SIG-M5 (cell line): ENCODE data around the gene EZH1.

Source experiments
- DNase-seq: peaks from one replicate; lab custom pipeline; 2025; lab: John Stamatoyannopoulos, UW

The EZH1 gene

GRCh38 chr17:42709561-42709960 is 35.3 kb downstream of the EZH1 start:
- DNase-seq = no peak

DNA sequence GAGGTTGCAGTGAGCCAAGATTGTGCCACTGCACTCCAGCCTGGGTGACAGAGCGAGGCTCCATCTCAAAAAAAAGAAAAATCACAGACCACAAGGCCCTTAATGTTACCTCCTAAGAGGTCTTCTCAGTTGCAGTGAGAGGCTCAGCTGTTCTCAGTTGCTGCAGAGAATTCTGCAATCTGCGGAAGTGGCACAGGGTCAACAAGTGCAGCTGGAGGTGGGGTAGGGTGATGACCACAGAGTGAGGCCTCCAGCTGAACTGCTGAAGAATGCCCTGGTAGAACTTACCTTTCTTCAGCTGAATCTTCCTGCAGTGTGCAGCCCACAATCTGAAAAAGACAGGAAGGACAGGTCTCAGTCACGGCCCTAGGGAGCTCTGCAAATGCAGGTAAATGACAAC is 36.3 kb downstream of the EZH1 start:
- DNase-seq = no peak

GRCh38 chr17:42706732-42707131 is 38.1 kb downstream of the EZH1 start:
- no peak for DNase-seq

- no peak for DNase-seq
These were observed 39.9 kb downstream of the EZH1 start for GRCh38 chr17:42704837-42705494.

DNA sequence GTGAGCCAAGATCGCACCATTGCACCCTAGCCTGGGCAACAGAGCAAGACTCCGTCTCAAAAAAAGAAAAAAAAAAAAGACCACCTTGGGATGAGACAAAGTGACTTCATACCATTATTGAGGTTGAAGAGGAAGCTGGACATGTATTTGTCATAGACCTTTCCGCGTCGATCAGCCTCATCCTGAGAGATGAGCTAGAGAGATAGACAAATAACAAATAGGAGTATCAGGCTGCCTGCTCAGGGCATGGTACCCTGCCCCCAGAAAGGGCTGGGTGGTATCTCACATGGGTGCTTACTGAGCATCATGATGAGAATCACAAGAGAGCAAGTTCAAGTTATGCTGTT is 40.4 kb downstream of the EZH1 start:
- DNase-seq = no peak

DNA sequence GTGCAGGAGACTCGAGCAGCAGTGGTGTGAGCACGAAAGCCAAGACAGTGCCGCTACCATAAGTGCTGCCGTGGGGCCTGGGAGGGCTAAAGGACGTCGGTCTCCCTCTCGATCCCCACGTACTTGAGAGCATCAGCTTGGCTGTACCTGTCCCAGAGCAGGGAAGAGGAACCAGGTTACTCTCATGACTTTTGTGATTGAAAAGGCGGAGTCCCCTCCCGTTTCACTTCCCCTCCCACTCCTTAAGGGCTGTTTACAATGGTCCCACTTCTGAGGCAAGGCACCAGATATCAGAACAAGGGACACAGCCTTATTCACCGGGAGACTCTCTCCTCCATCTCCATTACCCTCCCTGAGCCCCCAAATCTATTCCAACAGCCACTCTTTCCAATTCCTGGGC is 42.4 kb downstream of the EZH1 start:
- no peak for DNase-seq

- DNase-seq = no peak
These were observed 44.1 kb downstream of the EZH1 start for GRCh38 chr17:42700586-42701289.

GRCh38 chr17:42699415-42699740 is 45.5 kb downstream of the EZH1 start:
- no peak for DNase-seq

- DNase-seq = no peak
These were observed 46.0 kb downstream of the EZH1 start for GRCh38 chr17:42698736-42699414.

DNA sequence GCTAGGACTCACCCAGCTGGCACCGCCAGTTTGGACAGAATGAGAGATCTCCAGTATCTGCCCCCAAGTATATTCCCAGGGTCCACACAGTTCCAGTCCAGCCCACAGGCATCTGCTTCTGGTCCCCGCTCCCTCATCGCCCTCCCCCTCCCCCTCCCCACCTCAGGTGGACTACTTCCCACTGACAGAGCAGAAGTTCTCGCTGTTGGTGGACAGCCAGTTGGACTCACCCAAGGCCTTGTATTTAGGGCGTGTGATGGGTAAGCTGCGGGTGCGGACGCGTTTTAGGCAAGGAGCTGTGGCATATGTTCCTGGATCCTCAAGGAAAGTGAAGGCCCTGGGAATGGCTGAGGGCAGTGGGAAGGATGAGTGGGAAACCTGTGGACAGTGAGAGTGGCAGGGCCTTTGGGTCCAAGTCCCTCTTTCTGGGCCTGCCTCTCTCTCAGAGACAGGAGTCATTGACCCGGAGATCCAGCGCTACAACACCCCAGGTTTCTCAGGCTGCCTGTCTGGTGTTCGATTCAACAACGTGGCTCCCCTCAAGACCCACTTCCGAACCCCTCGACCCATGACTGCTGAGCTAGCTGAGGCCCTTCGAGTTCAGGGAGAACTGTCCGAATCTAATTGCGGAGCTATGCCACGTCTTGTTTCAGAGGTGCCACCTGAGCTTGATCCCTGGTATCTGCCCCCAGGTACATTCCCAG is 47.6 kb downstream of the EZH1 start:
- no peak for DNase-seq

GRCh38 chr17:42695500-42695899 is 49.3 kb downstream of the EZH1 start:
- no peak for DNase-seq

DNA sequence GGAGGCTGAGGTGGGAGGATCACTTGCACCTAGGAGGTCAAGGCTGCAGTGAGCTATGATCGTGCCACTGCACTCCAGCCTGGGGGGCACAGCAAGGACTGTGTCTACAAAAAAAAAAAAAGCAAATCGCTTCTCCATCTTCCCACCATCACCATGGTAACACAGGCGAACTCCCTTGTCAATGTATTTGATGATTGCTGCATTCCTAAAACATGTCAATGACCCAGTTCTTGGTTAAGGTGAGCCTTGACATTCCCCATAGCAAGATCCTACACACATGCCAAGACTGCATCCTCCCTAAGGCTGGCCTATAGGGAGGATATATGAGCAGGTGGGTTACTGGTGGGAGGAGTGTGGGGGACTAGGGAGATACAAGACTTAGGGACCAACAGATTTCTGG is 50.3 kb downstream of the EZH1 start:
- DNase-seq = no peak

DNA sequence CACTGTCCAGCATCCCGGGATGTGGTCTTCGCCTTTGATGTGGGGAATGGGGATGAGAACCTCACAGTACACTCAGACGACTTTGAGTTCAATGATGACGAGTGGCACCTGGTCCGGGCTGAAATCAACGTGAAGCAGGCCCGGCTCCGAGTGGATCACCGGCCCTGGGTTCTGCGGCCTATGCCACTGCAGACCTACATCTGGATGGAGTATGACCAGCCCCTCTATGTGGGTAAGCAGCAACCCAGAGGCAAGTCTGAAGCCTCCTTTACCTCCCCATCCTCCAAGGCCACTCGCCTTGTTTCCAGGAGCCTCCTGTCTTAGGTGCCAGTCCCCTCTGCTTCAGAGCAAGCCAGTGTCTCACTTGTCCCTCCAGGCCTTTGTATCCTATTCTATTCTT is 52.4 kb downstream of the EZH1 start:
- no peak for DNase-seq

- DNase-seq = no peak
These were observed 53.8 kb downstream of the EZH1 start for GRCh38 chr17:42691021-42691545.

- DNase-seq = no peak
These were observed 54.2 kb downstream of the EZH1 start for GRCh38 chr17:42690596-42690995.

DNA sequence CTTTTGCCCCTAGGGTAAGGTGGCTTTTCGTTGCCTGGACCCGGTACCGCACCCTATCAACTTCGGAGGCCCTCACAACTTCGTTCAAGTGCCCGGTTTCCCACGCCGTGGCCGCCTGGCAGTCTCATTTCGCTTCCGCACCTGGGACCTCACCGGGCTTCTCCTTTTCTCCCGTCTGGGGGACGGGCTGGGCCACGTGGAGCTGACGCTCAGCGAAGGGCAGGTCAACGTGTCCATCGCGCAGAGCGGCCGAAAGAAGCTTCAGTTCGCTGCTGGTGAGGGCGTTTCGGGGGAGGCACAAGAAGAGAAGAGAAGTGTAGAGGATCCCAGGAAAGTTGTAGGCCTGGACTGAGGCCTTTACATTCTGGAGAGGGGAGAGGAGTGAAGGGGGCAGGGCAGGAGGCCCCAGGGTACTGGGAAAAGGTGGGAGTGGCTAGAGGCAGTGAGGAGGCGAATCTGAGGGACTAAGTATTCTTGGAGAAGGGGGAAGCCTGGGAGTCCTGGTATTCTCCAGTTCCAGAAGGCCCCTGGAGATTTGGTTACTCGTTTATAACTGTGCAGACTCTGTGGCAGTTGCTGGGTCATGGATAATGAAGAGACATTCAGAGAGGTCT is 57.0 kb downstream of the EZH1 start:
- DNase-seq = no peak

DNA sequence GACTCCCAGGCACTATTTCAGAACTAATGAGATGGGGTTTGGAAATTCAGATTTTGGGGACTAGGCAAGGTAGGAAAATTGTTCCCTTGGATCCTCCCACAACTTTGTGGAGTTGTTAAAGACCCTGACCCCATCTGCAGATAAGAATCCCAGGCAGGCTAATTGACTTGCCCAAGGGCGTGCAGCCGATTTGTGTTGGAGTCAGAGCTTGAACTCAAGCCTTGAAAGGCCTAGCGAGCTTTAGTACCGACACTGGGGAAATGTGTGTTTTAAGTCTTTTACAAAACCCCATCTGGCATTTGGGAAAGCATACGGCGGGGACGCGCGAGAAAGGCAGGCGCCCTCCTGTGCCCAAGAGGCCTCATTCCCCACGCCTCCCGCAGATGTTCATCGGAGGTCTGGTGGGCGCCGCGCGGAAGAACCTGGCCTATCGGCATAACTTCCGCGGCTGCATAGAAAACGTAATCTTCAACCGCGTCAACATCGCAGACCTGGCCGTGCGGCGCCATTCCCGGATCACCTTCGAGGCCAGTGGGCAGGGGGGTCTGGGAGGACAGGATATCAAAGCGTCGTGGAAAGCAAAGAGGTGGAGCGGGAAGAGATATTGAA is 58.2 kb downstream of the EZH1 start:
- no peak for DNase-seq

DNA sequence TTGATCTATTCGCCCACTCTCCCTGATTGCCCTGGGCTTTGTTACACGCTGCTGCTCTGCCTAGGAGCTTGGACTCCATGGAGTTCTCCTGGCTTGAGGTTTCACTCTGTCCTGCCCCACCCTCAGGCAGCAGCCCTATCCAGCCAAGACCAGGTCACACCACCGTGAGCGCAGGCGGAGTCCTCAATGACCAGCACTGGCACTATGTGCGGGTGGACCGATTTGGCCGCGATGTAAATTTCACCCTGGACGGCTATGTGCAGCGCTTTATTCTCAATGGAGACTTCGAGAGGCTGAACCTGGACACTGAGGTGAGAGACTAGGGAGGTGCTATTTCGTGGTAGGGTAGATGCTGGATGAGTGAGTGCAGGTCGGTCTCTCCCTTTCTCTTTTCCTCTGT is 59.0 kb downstream of the EZH1 start:
- DNase-seq = no peak

DNA sequence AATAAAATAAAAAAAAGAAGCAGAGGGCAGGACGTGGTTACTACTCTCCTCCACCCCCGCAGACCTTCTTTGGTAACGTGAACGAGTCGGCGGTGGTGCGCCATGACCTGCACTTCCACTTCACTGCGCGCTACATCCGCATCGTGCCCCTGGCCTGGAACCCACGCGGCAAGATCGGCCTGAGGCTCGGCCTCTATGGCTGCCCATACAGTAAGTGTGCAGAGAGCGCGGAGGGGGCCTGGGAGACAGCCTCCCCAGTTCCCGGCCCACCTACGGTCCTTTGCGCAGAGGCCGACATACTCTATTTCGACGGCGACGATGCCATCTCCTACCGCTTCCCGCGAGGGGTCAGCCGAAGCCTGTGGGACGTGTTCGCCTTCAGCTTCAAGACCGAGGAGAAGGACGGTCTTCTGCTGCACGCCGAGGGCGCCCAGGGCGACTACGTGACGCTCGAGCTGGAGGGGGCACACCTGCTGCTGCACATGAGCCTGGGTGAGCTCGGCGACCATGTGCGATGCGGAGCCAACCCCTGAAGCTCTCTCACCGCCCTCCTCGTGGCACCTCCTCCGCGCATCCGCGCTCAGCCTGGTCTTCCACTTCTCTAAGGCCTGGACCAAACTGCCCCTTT is 59.8 kb downstream of the EZH1 start:
- DNase-seq = no peak

DNA sequence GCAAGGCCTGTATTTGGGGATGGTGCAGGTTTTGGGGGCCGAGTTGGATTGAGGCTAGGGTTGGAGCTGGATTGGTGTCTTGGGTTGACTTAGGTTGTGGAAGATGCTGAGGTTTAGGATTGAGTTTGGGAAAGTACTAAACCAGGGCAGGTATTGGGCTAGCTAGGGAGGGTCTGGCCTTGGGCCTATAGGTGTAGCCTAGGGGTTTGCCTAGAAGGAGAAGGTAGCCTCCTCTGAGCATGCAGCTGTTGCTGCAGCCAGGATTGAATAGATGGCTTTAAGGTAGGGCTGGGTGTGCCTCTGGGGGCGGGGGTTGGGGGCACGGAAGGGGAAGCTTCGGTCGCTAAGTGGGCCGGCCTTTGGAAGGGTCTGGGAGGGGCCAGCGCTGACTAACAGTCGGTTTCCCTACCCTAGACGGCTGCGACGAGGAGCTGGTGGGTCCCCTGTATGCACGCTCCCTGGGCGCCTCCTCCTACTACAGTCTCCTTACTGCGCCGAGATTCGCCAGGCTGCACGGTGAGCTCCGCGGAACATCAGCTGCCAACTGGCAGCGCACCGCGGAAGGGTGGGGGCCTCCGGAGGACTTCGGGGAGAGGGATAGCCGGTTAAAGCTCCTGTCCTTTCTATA is 61.3 kb downstream of the EZH1 start:
- DNase-seq = no peak
